ENCODE data around the gene PBX2.

- TF ChIP-seq, protein P1, sequence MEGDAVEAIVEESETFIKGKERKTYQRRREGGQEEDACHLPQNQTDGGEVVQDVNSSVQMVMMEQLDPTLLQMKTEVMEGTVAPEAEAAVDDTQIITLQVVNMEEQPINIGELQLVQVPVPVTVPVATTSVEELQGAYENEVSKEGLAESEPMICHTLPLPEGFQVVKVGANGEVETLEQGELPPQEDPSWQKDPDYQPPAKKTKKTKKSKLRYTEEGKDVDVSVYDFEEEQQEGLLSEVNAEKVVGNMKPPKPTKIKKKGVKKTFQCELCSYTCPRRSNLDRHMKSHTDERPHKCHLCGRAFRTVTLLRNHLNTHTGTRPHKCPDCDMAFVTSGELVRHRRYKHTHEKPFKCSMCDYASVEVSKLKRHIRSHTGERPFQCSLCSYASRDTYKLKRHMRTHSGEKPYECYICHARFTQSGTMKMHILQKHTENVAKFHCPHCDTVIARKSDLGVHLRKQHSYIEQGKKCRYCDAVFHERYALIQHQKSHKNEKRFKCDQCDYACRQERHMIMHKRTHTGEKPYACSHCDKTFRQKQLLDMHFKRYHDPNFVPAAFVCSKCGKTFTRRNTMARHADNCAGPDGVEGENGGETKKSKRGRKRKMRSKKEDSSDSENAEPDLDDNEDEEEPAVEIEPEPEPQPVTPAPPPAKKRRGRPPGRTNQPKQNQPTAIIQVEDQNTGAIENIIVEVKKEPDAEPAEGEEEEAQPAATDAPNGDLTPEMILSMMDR (conservative IDR thresholded peaks at IDR 0.05 in 1 of 2, IDR thresholded peaks at IDR 0.05 in 1 of 2; ENCODE audit: extremely low read depth in 1 of 2, insufficient read depth in 1 of 2, low read depth in 1 of 2, low read length in 2 of 2) = no peak
- no peak for TF ChIP-seq EZH2 (IDR thresholded peaks at IDR 0.05; ENCODE audit: borderline replicate concordance, low read length)
Observed at GRCh38 chr6:32183030-32183429, 7.0 kb downstream of the PBX2 start.
